GM12878 (cell line): ENCODE results near the gene BTBD7. TPM values are rescaled to one million over a fixed set of nuclear protein-coding genes. Genes with fewer than 3 reads are reported as not detected.
A peak's percentile ranks its signal among the peaks of the same experiment; 100 is the strongest.

ENCODE experiments used
- BRCA1 ChIP-seq: IDR thresholded peaks from 2 replicates; pipeline ENCODE4 v1.6.1; 2011; ENCODE audit warnings: low read depth, low read length, improper control_type of control experiment
- CHD1 ChIP-seq: IDR thresholded peaks from 2 replicates; pipeline ENCODE4 v1.6.1; 2012; ENCODE audit warnings: low read depth, low read length, improper control_type of control experiment
- CHD4 ChIP-seq: fragments of 200-600 bp; sonication (generic); IDR thresholded peaks from 2 replicates; pipeline ENCODE4 v1.6.1; 2016; ENCODE audit warnings: mild to moderate bottlenecking
- DPF2 ChIP-seq: fragments of 450-650 bp; IDR thresholded peaks from 2 replicates; pipeline ENCODE4 v1.6.1; 2017; ENCODE audit warnings: mild to moderate bottlenecking
- EZH2 ChIP-seq: IDR thresholded peaks from 2 replicates; pipeline ENCODE4 v1.6.1; 2012; ENCODE audit warnings: low read depth, mild to moderate bottlenecking, control low read depth, inconsistent platforms, low read length, borderline replicate concordance; ENCODE audit not compliant: control insufficient read depth
- FOXK2 ChIP-seq: fragments of 450-650 bp; IDR thresholded peaks from 2 replicates; pipeline ENCODE4 v1.6.1; 2017; ENCODE audit warnings: mild to moderate bottlenecking, moderate library complexity
- GABPA ChIP-seq: IDR thresholded peaks from 2 replicates; pipeline ENCODE4 v1.6.1; 2014; ENCODE audit warnings: antibody characterized with exemption, low read depth, mild to moderate bottlenecking, inconsistent platforms
- JUND ChIP-seq: IDR thresholded peaks from 2 replicates; pipeline ENCODE4 v1.6.1; 2012; ENCODE audit warnings: low read depth, mild to moderate bottlenecking, low read length, improper control_type of control experiment, moderate library complexity
- MYB ChIP-seq: fragments of 150-350 bp; IDR thresholded peaks from 2 replicates; pipeline ENCODE4 v1.6.1; 2014; ENCODE audit warnings: mild to moderate bottlenecking, low read depth, low read length, borderline replicate concordance
- NBN ChIP-seq: fragments of 450-650 bp; IDR thresholded peaks from 2 replicates; pipeline ENCODE4 v1.6.1; 2016
- PML ChIP-seq: IDR thresholded peaks from 2 replicates; pipeline ENCODE4 v1.6.1; 2012; ENCODE audit warnings: low read length, inconsistent platforms
- POU2F2 ChIP-seq: IDR thresholded peaks from 3 replicates; pipeline ENCODE4 v1.6.1; 2011; ENCODE audit warnings: low read depth, mild to moderate bottlenecking, low read length, borderline replicate concordance
- RBBP5 ChIP-seq: fragments of 200-600 bp; sonication (generic); conservative IDR thresholded peaks from 2 replicates; pipeline ENCODE4 v1.6.1; 2016
- SIX5 ChIP-seq: IDR thresholded peaks from 2 replicates; pipeline ENCODE4 v1.6.1; 2011; ENCODE audit warnings: mild to moderate bottlenecking, low read depth, low read length, moderate library complexity; ENCODE audit not compliant: severe bottlenecking
- SMAD5 ChIP-seq: IDR thresholded peaks from 2 replicates; pipeline ENCODE4 v1.6.1; 2016; ENCODE audit warnings: antibody characterized with exemption, low read depth
- SMC3 ChIP-seq: IDR thresholded peaks from 2 replicates; pipeline ENCODE4 v1.6.1; 2011; ENCODE audit warnings: low read length, improper control_type of control experiment, borderline replicate concordance
- SRF ChIP-seq, 2 experiments: IDR thresholded peaks; 2 replicates each; pipeline ENCODE4 v1.6.1; 2011; ENCODE audit warnings: low read depth in 2 of 2, low read length in 2 of 2, mild to moderate bottlenecking in 1 of 2, moderate library complexity in 1 of 2
- STAT3 ChIP-seq: IDR thresholded peaks from 2 replicates; pipeline ENCODE4 v1.6.1; 2011; ENCODE audit warnings: low read depth, low read length, improper control_type of control experiment
- SUZ12 ChIP-seq: fragments of 200-600 bp; sonication (generic); IDR thresholded peaks from one replicate; pipeline ENCODE4 v1.6.1; 2018; ENCODE audit warnings: antibody characterized with exemption, mild to moderate bottlenecking; ENCODE audit not compliant: unreplicated experiment
- ZNF384 ChIP-seq: IDR thresholded peaks from 2 replicates; pipeline ENCODE4 v1.6.1; 2012; ENCODE audit warnings: low read depth, mild to moderate bottlenecking, low read length, improper control_type of control experiment, borderline replicate concordance
- ZNF622 ChIP-seq: fragments of 450-650 bp; IDR thresholded peaks from 2 replicates; pipeline ENCODE4 v1.6.1; 2017; ENCODE audit warnings: mild to moderate bottlenecking, inconsistent platforms
- polyA plus RNA-seq, 11 experiments: library from polyadenylated mRNA; depleted of rRNA in 4 of 11; unstranded in 6 of 11; stranded (reverse) in 5 of 11; fragments of >200 nt; fragmentation: Nextera tagmentation in 4 of 11; fragmentation: Illumina TruSeq in 1 of 11; extraction: Ambion mirVana in 4 of 11; extraction: Trizol in 1 of 11; gene quantifications; 1 replicate in 1 of 11; 2 replicates in 10 of 11; pipeline versions ENCODE4 v1.2.1 to v1.2.3, GENCODE V29; 2011 to 2016; ENCODE audit warnings: inconsistent platforms in 2 of 11, missing spikeins in 2 of 11, low read depth in 1 of 11
- total RNA-seq, 4 experiments: library from RNA; depleted of rRNA in 3 of 4; stranded (reverse); fragments of >200 nt in 3 of 4; fragmentation: Illumina TruSeq in 1 of 4; extraction: Trizol in 1 of 4; gene quantifications; 2 replicates each; pipeline versions ENCODE4 v1.2.1 to v1.2.3, GENCODE V29; 2013 to 2021
- TF ChIP-seq, protein P1 (sequence below): IDR thresholded peaks from 2 replicates; pipeline ENCODE4 v1.6.1; 2012; ENCODE audit warnings: improper control_type of control experiment, low read depth, low read length; ENCODE audit not compliant: insufficient replicate concordance
- TF ChIP-seq, protein P2 (sequence below): fragments of 450-650 bp; IDR thresholded peaks from 2 replicates; pipeline ENCODE4 v1.6.1; 2014; ENCODE audit warnings: mild to moderate bottlenecking
- TF ChIP-seq, protein P3 (sequence below): fragments of 450-650 bp; IDR thresholded peaks from 2 replicates; pipeline ENCODE4 v1.6.1; 2016; ENCODE audit warnings: mild to moderate bottlenecking

BTBD7 gene
- total and polyA plus RNA-seq, 10 of the 15 experiments (the other 5 are each of a cell fraction or from before 2014, with no cell fraction given) = 3.6 to 17.0 (median 9.6) TPM

DNA sequence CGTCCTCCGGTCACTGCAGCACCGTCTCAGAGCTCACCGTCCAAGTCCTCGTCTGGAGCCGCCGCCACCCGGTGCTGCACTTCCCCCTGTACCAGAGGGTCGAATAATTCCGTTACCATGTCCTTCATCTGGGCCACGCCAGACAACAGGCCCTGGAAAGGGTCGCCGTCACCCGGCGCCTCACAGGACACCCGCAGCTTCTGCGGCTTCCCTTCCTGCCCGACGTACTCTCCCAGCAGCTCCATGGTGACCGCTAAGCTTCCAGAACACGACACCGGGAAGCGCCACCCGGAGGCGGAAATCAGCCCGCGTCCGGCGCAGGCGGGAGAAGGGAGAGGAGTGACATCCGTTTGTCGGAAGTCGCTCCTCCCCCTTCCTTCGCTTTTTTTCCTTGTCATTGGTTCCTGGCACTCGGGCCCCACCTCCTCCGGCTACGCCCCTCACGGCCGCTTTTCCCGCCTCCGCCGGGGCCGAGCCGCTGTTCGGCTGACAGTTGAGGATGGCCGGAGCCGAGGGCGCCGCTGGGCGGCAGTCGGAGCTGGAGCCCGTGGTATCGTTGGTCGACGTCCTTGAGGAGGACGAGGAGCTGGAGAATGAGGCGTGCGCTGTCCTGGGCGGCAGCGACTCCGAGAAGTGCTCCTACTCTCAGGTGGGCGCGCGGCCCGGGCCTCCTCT is 125.9 kb downstream of the BTBD7 start, which contains the start of the genes GON7 and UBR7 (continued):
- TF ChIP-seq DPF2 = peak; percentile 51; the same call in 1 of the 2 replicates
- peak; percentile 85; the same call in 1 of the 2 replicates for TF ChIP-seq PML
- no peak for TF ChIP-seq ZNF622
- TF ChIP-seq BRCA1 = no peak
- TF ChIP-seq, protein P1, sequence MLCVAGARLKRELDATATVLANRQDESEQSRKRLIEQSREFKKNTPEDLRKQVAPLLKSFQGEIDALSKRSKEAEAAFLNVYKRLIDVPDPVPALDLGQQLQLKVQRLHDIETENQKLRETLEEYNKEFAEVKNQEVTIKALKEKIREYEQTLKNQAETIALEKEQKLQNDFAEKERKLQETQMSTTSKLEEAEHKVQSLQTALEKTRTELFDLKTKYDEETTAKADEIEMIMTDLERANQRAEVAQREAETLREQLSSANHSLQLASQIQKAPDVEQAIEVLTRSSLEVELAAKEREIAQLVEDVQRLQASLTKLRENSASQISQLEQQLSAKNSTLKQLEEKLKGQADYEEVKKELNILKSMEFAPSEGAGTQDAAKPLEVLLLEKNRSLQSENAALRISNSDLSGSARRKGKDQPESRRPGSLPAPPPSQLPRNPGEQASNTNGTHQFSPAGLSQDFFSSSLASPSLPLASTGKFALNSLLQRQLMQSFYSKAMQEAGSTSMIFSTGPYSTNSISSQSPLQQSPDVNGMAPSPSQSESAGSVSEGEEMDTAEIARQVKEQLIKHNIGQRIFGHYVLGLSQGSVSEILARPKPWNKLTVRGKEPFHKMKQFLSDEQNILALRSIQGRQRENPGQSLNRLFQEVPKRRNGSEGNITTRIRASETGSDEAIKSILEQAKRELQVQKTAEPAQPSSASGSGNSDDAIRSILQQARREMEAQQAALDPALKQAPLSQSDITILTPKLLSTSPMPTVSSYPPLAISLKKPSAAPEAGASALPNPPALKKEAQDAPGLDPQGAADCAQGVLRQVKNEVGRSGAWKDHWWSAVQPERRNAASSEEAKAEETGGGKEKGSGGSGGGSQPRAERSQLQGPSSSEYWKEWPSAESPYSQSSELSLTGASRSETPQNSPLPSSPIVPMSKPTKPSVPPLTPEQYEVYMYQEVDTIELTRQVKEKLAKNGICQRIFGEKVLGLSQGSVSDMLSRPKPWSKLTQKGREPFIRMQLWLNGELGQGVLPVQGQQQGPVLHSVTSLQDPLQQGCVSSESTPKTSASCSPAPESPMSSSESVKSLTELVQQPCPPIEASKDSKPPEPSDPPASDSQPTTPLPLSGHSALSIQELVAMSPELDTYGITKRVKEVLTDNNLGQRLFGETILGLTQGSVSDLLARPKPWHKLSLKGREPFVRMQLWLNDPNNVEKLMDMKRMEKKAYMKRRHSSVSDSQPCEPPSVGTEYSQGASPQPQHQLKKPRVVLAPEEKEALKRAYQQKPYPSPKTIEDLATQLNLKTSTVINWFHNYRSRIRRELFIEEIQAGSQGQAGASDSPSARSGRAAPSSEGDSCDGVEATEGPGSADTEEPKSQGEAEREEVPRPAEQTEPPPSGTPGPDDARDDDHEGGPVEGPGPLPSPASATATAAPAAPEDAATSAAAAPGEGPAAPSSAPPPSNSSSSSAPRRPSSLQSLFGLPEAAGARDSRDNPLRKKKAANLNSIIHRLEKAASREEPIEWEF = no peak
- no peak for TF ChIP-seq STAT3
- TF ChIP-seq GABPA = peak; percentile 93
- TF ChIP-seq SIX5 = no peak
- TF ChIP-seq EZH2 = no peak
- TF ChIP-seq RBBP5 = no peak
- no peak for TF ChIP-seq ZNF384
- TF ChIP-seq, protein P2, sequence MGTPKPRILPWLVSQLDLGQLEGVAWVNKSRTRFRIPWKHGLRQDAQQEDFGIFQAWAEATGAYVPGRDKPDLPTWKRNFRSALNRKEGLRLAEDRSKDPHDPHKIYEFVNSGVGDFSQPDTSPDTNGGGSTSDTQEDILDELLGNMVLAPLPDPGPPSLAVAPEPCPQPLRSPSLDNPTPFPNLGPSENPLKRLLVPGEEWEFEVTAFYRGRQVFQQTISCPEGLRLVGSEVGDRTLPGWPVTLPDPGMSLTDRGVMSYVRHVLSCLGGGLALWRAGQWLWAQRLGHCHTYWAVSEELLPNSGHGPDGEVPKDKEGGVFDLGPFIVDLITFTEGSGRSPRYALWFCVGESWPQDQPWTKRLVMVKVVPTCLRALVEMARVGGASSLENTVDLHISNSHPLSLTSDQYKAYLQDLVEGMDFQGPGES = no peak
- TF ChIP-seq SMAD5 = peak; percentile 64; the same call in 1 of the 2 replicates
- TF ChIP-seq FOXK2 = no peak
- TF ChIP-seq SUZ12 = no peak
- TF ChIP-seq POU2F2 = peak; percentile 67; the same call in 1 of the 3 replicates
- TF ChIP-seq SRF (IDR thresholded peaks at IDR 0.05; ENCODE audit: low read depth in 2 of 2, low read length in 2 of 2) = no peak
- TF ChIP-seq CHD1 = no peak
- no peak for TF ChIP-seq JUND
- no peak for TF ChIP-seq SMC3
- no peak for TF ChIP-seq CHD4
- TF ChIP-seq MYB = no peak
- 0 out of 2 replicates have a peak, but pooled peaks have one; percentile 50 for TF ChIP-seq NBN
- TF ChIP-seq, protein P3, sequence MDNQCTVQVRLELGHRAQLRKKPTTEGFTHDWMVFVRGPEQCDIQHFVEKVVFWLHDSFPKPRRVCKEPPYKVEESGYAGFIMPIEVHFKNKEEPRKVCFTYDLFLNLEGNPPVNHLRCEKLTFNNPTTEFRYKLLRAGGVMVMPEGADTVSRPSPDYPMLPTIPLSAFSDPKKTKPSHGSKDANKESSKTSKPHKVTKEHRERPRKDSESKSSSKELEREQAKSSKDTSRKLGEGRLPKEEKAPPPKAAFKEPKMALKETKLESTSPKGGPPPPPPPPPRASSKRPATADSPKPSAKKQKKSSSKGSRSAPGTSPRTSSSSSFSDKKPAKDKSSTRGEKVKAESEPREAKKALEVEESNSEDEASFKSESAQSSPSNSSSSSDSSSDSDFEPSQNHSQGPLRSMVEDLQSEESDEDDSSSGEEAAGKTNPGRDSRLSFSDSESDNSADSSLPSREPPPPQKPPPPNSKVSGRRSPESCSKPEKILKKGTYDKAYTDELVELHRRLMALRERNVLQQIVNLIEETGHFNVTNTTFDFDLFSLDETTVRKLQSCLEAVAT = no peak
